HFFc6 (cell line): ENCODE measurements around the gene NR2E3. TPM values are rescaled to one million over a fixed set of nuclear protein-coding genes. Genes with fewer than 3 reads are reported as not detected.

ENCODE experiments used
- DNase-seq: peaks from one replicate; pipeline ENCODE4 v3.0.0-alpha.2; 2018
- H3K27ac Mint-ChIP-seq: 2 replicates; pipeline ENCODE4 v1.8.0; 2020; ENCODE audit warnings: mild to moderate bottlenecking, mixed read lengths
- H3K27me3 Mint-ChIP-seq: 2 replicates; pipeline ENCODE4 v1.8.0; 2021; ENCODE audit warnings: mild to moderate bottlenecking, moderate library complexity, mixed read lengths; ENCODE audit not compliant: insufficient read depth
- H3K36me3 Mint-ChIP-seq: 2 replicates; pipeline ENCODE4 v1.8.0; 2021; ENCODE audit warnings: low read depth, mixed read lengths
- H3K4me1 Mint-ChIP-seq: 2 replicates; pipeline ENCODE4 v1.8.0; 2020; ENCODE audit warnings: low read depth, mixed read lengths
- H3K4me3 Mint-ChIP-seq: 2 replicates; pipeline ENCODE4 v1.8.0; 2020; ENCODE audit warnings: mild to moderate bottlenecking, moderate library complexity, mixed read lengths
- H3K9me3 Mint-ChIP-seq: 2 replicates; pipeline ENCODE4 v1.8.0; 2020; ENCODE audit warnings: mild to moderate bottlenecking, mixed read lengths
- total RNA-seq, 6 experiments: library from RNA; stranded (reverse); fragmentation: NEBNext Ultra II Directional; extraction: Animal tissue kit (Norgen Biotek cat#: 25700); gene quantifications; 2 replicates in 1 of 6; 3 replicates in 5 of 6; pipeline ENCODE4 v1.2.3, GENCODE V29; 2021
- TF ChIP-seq, protein P1 (sequence below): fragments of 200-600 bp; sonication (generic); IDR thresholded peaks from 2 replicates; pipeline ENCODE4 v1.5.0; 2021; ENCODE audit warnings: antibody characterized with exemption, mild to moderate bottlenecking

The NR2E3 gene
- total RNA-seq, 6 experiments from 2014 or later = not detected

DNA sequence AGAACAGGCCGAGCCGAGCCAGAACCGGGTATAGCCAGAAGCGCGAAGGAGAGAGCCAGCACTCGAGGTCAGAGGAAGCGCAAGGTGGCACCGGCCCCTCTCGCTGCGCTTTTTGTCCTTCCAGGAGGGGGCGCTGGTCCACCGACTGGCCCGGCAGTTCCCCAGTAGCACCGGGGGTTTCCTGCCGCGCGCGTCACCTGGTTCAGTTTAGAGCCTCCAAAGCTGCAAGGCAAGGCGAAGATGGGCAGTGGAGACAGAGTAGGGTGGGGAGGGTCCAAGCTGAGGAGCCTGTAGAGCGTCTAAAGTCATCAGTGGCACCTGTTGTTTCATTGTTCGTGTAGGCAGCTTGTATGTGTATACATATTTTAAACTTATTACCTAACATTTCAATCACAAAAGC, 7.6 kb upstream of the NR2E3 start:
- TF ChIP-seq, protein P1, sequence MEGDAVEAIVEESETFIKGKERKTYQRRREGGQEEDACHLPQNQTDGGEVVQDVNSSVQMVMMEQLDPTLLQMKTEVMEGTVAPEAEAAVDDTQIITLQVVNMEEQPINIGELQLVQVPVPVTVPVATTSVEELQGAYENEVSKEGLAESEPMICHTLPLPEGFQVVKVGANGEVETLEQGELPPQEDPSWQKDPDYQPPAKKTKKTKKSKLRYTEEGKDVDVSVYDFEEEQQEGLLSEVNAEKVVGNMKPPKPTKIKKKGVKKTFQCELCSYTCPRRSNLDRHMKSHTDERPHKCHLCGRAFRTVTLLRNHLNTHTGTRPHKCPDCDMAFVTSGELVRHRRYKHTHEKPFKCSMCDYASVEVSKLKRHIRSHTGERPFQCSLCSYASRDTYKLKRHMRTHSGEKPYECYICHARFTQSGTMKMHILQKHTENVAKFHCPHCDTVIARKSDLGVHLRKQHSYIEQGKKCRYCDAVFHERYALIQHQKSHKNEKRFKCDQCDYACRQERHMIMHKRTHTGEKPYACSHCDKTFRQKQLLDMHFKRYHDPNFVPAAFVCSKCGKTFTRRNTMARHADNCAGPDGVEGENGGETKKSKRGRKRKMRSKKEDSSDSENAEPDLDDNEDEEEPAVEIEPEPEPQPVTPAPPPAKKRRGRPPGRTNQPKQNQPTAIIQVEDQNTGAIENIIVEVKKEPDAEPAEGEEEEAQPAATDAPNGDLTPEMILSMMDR = peak; percentile 74
- Mint-ChIP-seq H3K27me3 (peaks cover 5% of the 10 kb centered on the region), H3K27ac (no peak overlapping the region; the same call in 1 of the 2 replicates), H3K4me1 (peaks cover 48% of the 10 kb centered on the region), H3K36me3 (no peaks in the 10 kb centered on the region), H3K4me3 (no peak overlapping the region), H3K9me3 (no peaks in the 10 kb centered on the region)
- DNase-seq = no peak

DNA sequence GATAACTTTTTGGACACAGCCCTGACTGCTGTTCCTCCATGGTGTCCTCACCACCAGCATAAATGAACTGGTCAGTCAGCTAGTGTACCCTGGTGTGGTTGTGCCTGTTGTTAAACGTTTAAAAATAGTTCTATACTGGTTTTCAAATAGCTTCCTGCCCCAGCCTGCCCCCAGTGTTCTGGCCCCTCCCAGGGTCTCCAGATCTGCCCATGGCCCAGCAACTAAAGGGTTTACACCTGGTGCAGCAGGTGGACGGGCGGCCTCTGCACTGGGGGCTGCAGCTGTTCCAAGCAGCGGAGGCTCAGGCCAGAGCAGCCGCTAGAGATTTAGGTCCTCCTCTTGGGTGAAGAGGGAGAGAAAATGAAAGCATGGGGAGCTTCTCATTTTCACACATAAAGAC, 6.1 kb upstream of the NR2E3 start:
- Mint-ChIP-seq H3K9me3 (no peaks in the 10 kb centered on the region), H3K27ac (no peak overlapping the region), H3K36me3 (no peaks in the 10 kb centered on the region), H3K27me3 (peaks cover 8% of the 10 kb centered on the region), H3K4me3 (no peak overlapping the region), H3K4me1 (peaks cover 56% of the 10 kb centered on the region)
- DNase-seq = no peak
- TF ChIP-seq, protein P1 = no peak

DNA sequence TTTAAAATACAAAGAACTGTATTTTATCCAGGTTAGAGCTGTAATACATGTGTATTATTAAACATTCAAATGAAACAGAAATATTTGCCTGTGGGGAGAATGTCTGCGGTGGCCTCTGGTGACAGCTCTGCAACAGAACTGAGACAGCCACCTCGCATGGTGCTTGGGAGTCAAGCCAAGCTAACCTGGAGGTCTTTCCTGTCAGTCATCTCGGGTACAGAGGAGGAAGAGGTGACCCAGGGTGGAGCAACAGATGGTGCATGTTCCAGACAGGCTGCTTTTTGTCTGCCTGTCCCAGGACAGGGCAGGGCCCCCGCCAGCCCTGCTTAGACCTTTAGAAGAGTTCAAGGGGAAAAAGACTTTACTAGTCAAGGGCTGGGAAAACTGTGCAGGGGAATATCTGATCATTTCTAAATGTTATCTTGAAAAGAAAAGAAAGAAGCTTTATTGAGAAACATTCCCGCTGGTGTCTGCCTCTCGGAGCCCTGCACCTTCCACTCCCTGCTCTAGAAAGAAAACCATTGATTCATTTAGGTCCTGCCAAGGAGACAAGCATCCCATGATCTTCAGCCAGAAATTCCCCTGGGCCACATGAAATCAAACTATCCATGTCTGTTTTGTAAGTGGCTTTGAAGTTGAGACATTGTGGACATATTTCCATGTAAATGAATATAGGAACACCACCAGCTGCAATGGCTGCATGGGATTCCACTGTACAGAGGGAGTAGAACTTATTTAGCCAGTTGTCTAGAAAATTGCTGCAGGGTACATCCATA, 5.5 kb upstream of the NR2E3 start:
- H3K27ac Mint-ChIP-seq = no peak overlapping the region
- DNase-seq = no peak
- peaks cover 56% of the 10 kb centered on the region for H3K4me1 Mint-ChIP-seq
- H3K27me3 Mint-ChIP-seq = peaks cover 8% of the 10 kb centered on the region
- TF ChIP-seq, protein P1 = no peak
- H3K4me3 Mint-ChIP-seq = no peak overlapping the region
- no peaks in the 10 kb centered on the region for H3K9me3 Mint-ChIP-seq
- H3K36me3 Mint-ChIP-seq = no peaks in the 10 kb centered on the region

DNA sequence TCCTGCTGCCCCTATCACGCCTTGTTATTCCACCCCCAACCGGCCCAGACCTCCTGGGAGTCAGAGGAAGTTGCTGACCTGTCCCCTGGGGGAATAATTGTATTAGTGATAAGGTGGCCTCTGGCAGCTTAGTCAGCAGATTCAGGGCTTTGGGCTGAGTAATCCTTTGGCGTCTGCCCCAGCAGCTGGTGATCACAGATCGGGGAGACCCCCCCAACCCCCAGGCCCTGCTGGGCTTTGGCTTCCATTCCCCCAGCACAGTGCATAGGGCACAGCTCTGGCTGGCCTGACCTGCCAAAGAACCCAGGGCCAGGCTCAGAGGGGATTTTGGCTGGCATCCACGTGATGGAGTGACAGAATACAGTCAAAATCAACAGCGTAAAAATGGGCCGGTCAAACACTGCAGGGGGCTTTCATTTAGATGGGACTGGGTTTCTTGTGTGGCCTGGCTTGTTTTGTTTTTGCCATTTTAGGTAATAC, 3.9 kb upstream of the NR2E3 start:
- Mint-ChIP-seq H3K4me3 (no peak overlapping the region), H3K9me3 (no peaks in the 10 kb centered on the region), H3K27me3 (peaks cover 6% of the 10 kb centered on the region), H3K4me1 (peaks cover 40% of the 10 kb centered on the region), H3K27ac (no peak overlapping the region), H3K36me3 (no peaks in the 10 kb centered on the region)
- TF ChIP-seq, protein P1 = no peak
- DNase-seq = peak; percentile 41

DNA sequence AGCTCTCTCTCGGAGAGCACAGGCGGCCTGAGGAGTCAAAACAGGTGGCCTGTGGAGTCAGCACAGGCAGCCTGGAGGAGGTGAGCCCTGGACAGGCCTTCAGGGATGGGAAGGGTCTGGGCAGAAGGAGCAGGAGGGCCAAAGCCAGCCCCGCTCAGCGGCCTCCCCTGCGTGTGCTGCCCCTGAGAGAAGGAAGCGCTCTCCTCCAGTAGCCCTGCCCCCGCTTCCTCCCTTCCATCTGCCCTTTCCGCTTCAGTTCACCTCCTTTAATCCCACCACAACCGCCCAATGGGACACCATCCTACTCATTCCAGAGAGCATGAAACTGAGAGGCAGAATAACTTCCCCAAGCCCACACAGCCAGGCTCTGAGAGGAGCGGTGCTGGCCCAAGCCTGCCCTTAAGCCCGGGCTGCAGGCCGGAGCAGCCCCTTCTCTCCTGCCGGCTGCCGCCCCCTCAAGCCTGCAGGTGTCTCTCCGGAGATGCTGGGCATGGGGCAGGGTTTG, 3.2 kb upstream of the NR2E3 start:
- TF ChIP-seq, protein P1 = no peak
- no peak overlapping the region for H3K4me3 Mint-ChIP-seq
- H3K27ac Mint-ChIP-seq = no peak overlapping the region; the same call in 1 of the 2 replicates
- peaks cover 40% of the 10 kb centered on the region for H3K4me1 Mint-ChIP-seq
- no peak for DNase-seq
- no peaks in the 10 kb centered on the region for H3K36me3 Mint-ChIP-seq
- peaks cover 5% of the 10 kb centered on the region for H3K27me3 Mint-ChIP-seq
- no peaks in the 10 kb centered on the region for H3K9me3 Mint-ChIP-seq
